K562 (cell line): ENCODE measurements around the gene HSD17B8. TPM values are rescaled to one million over a fixed set of nuclear protein-coding genes. Genes with fewer than 3 reads are reported as not detected.

Source experiments
- ADNP ChIP-seq: fragments of 200-800 bp; sonication (Bioruptor generic); IDR thresholded peaks from 2 replicates; pipeline ENCODE4 v1.6.1; 2016; ENCODE audit warnings: missing genetic modification characterization, missing compliant biosample characterization
- ARID2 ChIP-seq: fragments of 450-650 bp; IDR thresholded peaks from 2 replicates; pipeline ENCODE4 v1.6.1; 2017; ENCODE audit warnings: antibody characterized with exemption, mild to moderate bottlenecking
- L3MBTL2 ChIP-seq: fragments of 450-650 bp; IDR thresholded peaks from 2 replicates; pipeline ENCODE4 v1.6.1; 2016; ENCODE audit warnings: mild to moderate bottlenecking, moderate library complexity
- MITF ChIP-seq: IDR thresholded peaks from 2 replicates; pipeline ENCODE4 v1.6.1; 2014; ENCODE audit warnings: antibody characterized with exemption
- PRDM10 ChIP-seq: fragments of 450-650 bp; IDR thresholded peaks from 2 replicates; pipeline ENCODE4 v1.6.1; 2018; ENCODE audit not compliant: partially characterized antibody
- SOX6 ChIP-seq: fragments of 450-650 bp; IDR thresholded peaks from 2 replicates; pipeline ENCODE4 v1.6.1; 2014; ENCODE audit warnings: mild to moderate bottlenecking
- TBL1XR1 ChIP-seq, 2 experiments: IDR thresholded peaks; 2 replicates each; pipeline ENCODE4 v1.6.1; 2012; ENCODE audit warnings: improper control_type of control experiment in 2 of 2, low read length in 2 of 2, mild to moderate bottlenecking in 1 of 2
- THAP12 ChIP-seq: fragments of 250-450 bp; sonication (Bioruptor Pico); IDR thresholded peaks from 2 replicates; pipeline ENCODE4 v1.9.0; 2021; ENCODE audit warnings: mild to moderate bottlenecking, inconsistent platforms
- polyA plus RNA-seq, 8 experiments: library from polyadenylated mRNA; depleted of rRNA in 4 of 8; stranded (reverse) in 5 of 8; unstranded in 3 of 8; fragments of >200 nt; fragmentation: Nextera tagmentation in 2 of 8; fragmentation: Illumina TruSeq in 1 of 8; extraction: Ambion mirVana in 2 of 8; extraction: Trizol in 1 of 8; gene quantifications; 2 replicates each; pipeline versions ENCODE4 v1.2.1 to v1.2.3, GENCODE V29; 2011 to 2014; ENCODE audit warnings: inconsistent platforms in 1 of 8, missing spikeins in 1 of 8
- total RNA-seq, 7 experiments: library from RNA; depleted of rRNA in 6 of 7; stranded (reverse); fragments of >200 nt in 6 of 7; fragmentation: Illumina TruSeq in 2 of 7; extraction: Trizol in 2 of 7; gene quantifications; 2 replicates each; pipeline versions ENCODE4 v1.2.1 to v1.2.3, GENCODE V29; 2011 to 2021; ENCODE audit warnings: low replicate concordance in 1 of 7
- TF ChIP-seq, protein P1 (sequence below): fragments of 450-650 bp; formaldehyde crosslinking; IDR thresholded peaks from 2 replicates; pipeline ENCODE4 v1.4.0; 2020; ENCODE audit warnings: mild to moderate bottlenecking, moderate library complexity
- TF ChIP-seq, protein P2 (sequence below): IDR thresholded peaks from 2 replicates; pipeline ENCODE4 v1.6.1; 2011; ENCODE audit warnings: borderline replicate concordance, low read depth, mild to moderate bottlenecking, moderate library complexity, low read length; ENCODE audit not compliant: insufficient read depth, poor library complexity, severe bottlenecking
- TF ChIP-seq, protein P3 (sequence below): fragments of 450-650 bp; formaldehyde crosslinking; IDR thresholded peaks from 2 replicates; pipeline ENCODE4 v1.4.0; 2020; ENCODE audit warnings: mild to moderate bottlenecking, moderate library complexity

HSD17B8 gene
- total and polyA plus RNA-seq, 9 of the 15 experiments (the other 6 are each of a cell fraction or from before 2014, with no cell fraction given): 3.7 to 35.2 (median 14.2) TPM

GRCh38 chr6:33197431-33198048, 6.9 kb upstream of the HSD17B8 start (continued):
- TF ChIP-seq, protein P1, sequence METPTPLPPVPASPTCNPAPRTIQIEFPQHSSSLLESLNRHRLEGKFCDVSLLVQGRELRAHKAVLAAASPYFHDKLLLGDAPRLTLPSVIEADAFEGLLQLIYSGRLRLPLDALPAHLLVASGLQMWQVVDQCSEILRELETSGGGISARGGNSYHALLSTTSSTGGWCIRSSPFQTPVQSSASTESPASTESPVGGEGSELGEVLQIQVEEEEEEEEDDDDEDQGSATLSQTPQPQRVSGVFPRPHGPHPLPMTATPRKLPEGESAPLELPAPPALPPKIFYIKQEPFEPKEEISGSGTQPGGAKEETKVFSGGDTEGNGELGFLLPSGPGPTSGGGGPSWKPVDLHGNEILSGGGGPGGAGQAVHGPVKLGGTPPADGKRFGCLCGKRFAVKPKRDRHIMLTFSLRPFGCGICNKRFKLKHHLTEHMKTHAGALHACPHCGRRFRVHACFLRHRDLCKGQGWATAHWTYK (CRISPR knock-in tag): no peak
- TF ChIP-seq ARID2: 0 out of 2 replicates have a peak, but pooled peaks have one; percentile 35
- peak; percentile 50; the same call in 1 of the 2 replicates for TF ChIP-seq L3MBTL2
- no peak for TF ChIP-seq SOX6
- no peak for TF ChIP-seq THAP12 (CRISPR knock-in tag)
- TF ChIP-seq, protein P2, sequence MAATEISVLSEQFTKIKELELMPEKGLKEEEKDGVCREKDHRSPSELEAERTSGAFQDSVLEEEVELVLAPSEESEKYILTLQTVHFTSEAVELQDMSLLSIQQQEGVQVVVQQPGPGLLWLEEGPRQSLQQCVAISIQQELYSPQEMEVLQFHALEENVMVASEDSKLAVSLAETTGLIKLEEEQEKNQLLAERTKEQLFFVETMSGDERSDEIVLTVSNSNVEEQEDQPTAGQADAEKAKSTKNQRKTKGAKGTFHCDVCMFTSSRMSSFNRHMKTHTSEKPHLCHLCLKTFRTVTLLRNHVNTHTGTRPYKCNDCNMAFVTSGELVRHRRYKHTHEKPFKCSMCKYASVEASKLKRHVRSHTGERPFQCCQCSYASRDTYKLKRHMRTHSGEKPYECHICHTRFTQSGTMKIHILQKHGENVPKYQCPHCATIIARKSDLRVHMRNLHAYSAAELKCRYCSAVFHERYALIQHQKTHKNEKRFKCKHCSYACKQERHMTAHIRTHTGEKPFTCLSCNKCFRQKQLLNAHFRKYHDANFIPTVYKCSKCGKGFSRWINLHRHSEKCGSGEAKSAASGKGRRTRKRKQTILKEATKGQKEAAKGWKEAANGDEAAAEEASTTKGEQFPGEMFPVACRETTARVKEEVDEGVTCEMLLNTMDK: peak; percentile 67
- TF ChIP-seq MITF: 0 out of 2 replicates have a peak, but pooled peaks have one; percentile 4
- peak; percentile 44 for TF ChIP-seq PRDM10
- peak in 1 of 2 experiments; percentile 60; a peak in 2 of 4 replicates for TF ChIP-seq TBL1XR1 (IDR thresholded peaks at IDR 0.05; ENCODE audit: low read length in 2 of 2)
- TF ChIP-seq ADNP: no peak
- TF ChIP-seq, protein P3, sequence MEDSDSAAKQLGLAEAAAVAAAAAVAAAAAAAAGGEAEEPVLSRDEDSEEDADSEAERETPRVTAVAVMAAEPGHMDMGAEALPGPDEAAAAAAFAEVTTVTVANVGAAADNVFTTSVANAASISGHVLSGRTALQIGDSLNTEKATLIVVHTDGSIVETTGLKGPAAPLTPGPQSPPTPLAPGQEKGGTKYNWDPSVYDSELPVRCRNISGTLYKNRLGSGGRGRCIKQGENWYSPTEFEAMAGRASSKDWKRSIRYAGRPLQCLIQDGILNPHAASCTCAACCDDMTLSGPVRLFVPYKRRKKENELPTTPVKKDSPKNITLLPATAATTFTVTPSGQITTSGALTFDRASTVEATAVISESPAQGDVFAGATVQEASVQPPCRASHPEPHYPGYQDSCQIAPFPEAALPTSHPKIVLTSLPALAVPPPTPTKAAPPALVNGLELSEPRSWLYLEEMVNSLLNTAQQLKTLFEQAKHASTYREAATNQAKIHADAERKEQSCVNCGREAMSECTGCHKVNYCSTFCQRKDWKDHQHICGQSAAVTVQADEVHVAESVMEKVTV (CRISPR knock-in tag): peak; percentile 9; the same call in 1 of the 2 replicates
